HG02623 (cell line): Measurements from ENCODE around the gene DDX54.
"Not testable (repeated sequence)": the region's sequence is repeated elsewhere in the genome, so short reads cannot be mapped to it uniquely, and the experiment has no call there.

Experiments
- ATAC-seq: cut with Tn5 transposase; IDR thresholded peaks from one replicate; pipeline ENCODE4 v1.9.1; 2021; ENCODE audit warnings: moderate library complexity; ENCODE audit not compliant: unreplicated experiment

Gene DDX54

DNA sequence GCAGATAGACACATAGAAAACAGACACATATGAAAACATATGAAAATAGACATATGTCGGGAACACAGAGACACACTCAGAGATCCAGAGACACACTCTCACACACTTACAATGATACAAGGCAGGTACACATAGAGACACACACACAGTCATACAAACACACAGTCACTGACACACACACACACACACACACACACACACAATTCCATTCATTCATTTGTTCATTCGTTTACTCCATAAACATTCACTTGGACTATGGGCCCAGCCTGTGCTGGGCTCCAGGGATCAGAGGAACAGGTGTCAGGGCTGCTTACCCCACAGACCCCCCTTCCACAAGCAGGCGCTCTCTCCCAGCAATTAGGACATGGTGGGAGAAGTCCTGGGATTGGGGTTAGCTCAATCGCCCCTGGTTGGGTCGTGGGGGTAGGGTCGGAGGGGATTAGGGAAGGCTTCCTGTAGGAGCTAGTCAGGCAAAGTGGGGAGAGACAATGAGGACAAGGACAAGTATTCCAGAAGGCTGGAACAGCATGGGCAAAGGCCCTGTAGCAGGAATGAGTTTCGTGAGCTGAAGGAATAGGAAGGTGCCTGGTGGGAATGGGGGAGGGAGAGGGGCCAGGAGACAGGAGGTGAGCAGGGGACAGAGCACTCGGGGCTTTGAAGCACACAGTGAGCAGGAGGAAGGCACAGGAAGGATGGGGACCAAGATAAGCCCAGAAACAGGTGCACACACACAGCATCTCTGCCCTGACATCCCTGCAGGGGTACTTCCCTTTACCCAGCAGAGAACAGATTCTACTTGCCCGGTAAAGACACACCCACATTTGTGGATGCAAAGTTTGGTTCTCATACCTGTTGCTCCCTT, 56.2 kb downstream of the DDX54 start:
- no peak for ATAC-seq

- ATAC-seq = no peak
Measured at GRCh38 chr12:113127791-113128199, 57.5 kb downstream of the DDX54 start.

- ATAC-seq = no peak
Measured at GRCh38 chr12:113120670-113121370, 64.5 kb downstream of the DDX54 start.

- ATAC-seq = no peak
Measured at GRCh38 chr12:113119980-113120669, 65.2 kb downstream of the DDX54 start.

GRCh38 chr12:113118142-113118541, 67.1 kb downstream of the DDX54 start:
- ATAC-seq = no peak

- ATAC-seq = not testable (repeated sequence)
Measured at GRCh38 chr12:113117684-113118083, 67.6 kb downstream of the DDX54 start.

DNA sequence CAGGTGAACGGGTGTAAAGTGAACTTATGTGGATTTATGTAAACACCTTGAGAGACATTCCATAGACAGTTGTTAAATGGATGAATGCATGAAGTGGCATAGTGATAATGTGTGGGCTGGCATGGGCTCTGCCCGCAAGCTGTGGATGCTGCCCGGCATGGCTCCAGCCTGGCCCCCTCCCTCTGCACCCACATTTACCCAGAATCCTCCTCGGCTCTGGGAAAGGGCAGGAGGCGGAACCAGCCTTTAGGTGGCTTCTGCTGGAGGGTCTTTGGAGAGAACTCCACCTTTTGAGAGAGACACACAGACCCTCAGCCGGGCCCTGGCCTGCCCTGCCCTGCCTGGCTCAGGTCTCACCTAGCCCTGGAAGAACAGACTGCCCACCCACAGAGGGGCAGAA, 68.4 kb downstream of the DDX54 start:
- ATAC-seq = no peak

DNA sequence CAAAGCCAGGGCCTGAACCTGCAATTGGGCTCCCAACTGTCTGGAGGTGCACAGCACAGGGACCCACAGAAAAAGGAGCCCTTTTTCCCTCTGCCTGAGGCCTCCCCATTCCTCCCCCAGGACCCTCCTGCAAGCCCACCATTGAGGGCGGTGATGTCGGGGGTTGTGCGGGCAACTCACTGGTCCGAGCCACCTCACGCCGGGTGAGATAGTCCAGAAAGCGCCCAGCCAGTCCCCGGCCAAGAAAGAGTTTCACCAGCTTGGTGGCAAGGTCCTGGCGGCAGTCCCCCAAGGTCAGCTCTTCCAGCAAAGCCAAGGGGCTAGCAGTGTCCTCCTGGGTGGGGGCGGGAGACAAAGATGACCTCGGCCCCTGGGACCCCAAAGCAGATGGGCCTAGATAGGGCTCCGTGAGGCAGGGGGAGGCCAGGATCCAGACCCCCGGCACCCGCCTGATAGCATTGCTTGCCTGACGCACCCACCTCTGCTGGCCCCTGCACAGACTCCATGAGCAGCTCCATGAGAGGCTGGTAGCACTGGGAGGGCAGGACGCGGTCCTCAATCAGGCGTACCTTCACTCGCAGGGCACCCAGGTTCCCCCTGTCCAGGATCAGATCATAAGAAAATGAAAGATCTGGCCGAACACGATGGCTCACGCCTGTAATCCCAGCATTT, 69.7 kb downstream of the DDX54 start:
- no peak for ATAC-seq

- no peak for ATAC-seq
Measured at GRCh38 chr12:113114447-113115178, 70.7 kb downstream of the DDX54 start.

DNA sequence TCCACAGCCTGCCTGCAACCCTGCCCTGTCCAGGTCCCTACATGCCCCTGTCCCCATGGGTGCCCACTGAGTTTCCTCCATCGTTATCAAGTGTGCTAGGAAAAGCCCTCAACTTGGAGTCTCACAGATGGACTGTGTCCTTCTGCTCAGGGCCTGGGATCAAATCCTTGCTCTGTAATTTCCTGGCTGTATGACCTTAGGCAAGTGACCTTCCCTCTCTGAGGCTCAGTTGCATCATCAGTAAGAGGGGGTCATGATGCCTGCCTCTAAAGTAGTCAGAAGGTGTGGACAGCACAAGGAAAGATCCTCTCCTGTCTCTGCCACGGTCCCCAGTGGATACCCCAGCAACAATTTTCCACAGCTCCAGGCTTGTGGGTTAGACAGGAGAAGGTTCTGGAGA, 71.9 kb downstream of the DDX54 start:
- no peak for ATAC-seq

DNA sequence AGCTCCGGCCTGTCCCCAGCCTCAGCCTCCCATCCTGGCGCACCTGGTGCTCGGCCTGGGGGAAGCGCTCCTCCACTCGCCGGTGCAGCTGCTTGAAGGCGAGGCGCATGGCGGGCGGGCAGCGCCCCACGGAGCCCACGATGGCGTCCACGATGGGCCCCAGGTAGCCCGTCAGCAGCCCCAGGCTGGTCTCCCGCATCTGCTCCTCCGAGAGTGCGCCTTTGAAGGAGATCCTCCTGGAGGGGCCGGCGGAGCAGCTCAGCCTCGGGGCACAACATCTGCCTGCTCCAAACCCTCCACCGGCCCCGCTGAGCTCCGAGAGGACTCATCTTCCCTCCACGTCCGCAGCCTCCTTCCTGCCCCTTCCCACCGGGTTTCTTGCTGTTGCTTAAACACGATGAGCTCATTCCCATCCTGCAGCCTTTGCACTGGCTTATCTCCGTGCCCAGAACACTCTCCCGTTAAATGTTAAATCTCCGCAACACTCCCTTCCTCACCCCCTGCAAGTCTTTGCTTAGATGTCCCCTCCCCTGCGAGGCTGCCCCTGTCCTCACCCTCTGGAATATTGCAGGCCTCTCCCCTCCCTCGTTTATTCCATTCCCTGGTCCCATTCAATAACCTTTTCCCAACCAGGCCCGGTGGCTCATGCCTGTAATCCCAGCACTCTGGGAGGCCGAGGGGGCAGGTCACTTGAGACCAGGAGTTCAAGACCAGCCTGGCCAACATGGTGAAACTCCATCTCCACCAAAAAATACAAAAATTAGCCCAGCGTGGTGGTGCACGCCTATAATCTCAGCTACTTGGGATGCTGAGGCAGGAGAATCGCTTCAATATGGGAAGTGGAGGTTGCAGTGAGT, 73.0 kb downstream of the DDX54 start:
- ATAC-seq = no peak

DNA sequence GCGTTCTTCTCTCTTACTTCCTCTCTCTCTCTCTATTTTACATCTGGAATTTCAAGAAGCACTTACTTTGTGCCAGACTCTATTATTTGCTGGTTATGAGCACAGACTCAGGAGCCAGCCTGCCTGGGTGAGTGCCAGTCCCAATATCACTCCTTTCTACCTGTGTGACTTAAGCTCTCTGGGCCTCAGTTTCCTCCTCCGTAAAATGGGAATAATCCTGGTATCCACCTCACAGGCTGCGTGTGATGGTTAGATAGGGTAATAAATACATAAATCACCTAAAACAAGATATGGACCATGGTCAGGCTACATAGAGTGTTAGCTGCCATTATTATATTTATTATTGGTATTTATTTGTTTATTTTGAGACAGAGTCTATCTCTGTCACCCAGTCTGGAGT, 74.0 kb downstream of the DDX54 start:
- ATAC-seq = no peak

DNA sequence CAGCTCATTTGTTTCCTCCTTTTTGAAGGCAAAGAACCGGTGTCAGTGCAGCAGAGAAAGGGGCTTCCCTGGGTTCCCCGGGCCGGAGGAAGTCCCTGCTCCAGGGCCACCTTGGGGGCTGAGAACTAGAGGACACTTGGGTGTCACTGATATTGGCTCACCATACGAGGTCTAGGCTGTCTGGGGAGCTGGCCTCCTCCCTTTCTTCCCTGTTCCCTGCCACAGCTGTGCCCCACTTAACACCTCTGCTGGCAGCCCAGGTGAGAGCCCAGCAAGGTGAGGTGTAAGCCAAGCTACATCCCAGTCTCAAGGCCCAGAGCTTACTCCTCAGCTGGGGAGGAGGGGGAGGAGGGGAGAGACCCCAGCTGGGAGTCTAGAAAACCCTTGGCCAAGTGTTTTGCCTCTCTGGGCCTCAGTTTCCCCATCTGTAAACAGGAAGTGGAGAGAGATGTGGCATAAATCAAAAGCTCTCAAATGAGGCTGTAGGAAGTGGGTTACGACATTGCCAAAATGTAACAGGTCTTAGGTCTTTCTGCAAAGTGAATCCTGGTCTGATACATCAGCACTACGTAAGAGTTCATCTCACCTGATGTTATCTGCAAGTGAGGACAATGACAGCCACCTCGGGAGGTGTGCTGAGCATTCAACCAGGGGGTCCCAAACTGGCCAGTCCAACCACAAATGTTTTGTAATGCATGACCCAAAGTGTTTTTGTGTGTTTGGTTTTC, 75.2 kb downstream of the DDX54 start:
- ATAC-seq = no peak

DNA sequence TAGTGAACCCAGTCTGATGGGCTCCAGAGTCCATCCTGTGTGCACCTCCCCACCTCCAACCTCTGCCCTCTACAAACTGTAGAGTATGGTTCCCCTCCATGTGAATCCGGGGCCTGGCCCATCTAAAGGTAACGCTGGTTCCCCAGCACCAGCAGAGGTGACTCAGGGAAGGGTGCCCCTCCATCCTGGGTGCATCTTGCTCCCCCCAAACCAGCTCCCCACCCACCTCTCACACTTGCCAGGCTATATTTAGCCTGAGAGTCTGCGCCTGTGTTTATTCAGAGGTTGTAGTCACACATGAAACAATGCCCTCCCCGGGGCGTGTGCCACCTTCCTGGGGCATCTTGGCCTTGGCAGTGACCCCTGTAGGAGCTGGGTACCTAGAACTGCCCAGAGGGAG, 75.9 kb downstream of the DDX54 start:
- no peak for ATAC-seq

GRCh38 chr12:113108308-113108707, 77.0 kb downstream of the DDX54 start:
- ATAC-seq = no peak
